HEK293 (cell line): ENCODE data around the gene MCRIP2.

Experiments
- RBAK ChIP-seq: fragments of 450-650 bp; formaldehyde crosslinking; IDR thresholded peaks from 2 replicates; pipeline ENCODE4 v1.5.1; 2016; ENCODE audit warnings: missing biosample characterization, missing genetic modification characterization
- TF ChIP-seq, protein P1 (sequence below): fragments of 450-650 bp; formaldehyde crosslinking; IDR thresholded peaks from 2 replicates; pipeline ENCODE4 v1.5.1; 2016; ENCODE audit warnings: missing biosample characterization, missing genetic modification characterization

DNA sequence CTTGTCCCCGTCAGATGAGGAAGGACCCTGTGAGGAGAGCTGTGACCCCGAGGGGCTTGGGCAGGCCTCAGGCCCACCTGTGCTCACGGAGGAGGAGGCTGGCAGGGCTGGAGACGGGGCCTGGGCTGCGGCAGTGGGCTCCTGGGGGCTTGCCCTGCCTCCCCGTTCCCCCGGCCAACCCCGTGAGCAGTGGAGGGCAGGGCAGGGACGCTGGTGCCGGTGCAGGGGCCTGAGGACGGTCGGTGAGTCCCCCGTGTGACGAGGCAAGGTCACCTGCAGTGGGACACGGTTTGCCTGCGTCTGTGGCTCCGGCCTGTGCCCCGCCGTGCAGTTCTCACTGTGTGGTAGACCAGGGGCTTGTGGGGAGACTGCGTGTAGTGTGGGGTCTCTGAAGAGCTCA is 18.0 kb downstream of the MCRIP2 start:
- TF ChIP-seq, protein P1, sequence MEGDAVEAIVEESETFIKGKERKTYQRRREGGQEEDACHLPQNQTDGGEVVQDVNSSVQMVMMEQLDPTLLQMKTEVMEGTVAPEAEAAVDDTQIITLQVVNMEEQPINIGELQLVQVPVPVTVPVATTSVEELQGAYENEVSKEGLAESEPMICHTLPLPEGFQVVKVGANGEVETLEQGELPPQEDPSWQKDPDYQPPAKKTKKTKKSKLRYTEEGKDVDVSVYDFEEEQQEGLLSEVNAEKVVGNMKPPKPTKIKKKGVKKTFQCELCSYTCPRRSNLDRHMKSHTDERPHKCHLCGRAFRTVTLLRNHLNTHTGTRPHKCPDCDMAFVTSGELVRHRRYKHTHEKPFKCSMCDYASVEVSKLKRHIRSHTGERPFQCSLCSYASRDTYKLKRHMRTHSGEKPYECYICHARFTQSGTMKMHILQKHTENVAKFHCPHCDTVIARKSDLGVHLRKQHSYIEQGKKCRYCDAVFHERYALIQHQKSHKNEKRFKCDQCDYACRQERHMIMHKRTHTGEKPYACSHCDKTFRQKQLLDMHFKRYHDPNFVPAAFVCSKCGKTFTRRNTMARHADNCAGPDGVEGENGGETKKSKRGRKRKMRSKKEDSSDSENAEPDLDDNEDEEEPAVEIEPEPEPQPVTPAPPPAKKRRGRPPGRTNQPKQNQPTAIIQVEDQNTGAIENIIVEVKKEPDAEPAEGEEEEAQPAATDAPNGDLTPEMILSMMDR (tag by site-specific recombination) = no peak
- TF ChIP-seq RBAK (tag by site-specific recombination) = no peak
